HG03457 (cell line): Measurements from ENCODE around the gene B3GNT3.

Experiments
- ATAC-seq: cut with Tn5 transposase; IDR thresholded peaks from one replicate; pipeline ENCODE4 v1.9.1; 2021; ENCODE audit warnings: moderate number of reproducible peaks; ENCODE audit not compliant: unreplicated experiment

Gene B3GNT3

GRCh38 chr19:17794731-17795494, at the start of gene B3GNT3:
TSS of gene B3GNT3 (plus strand) at chr19:17795138. CDS start at chr19:17807808, 12,670 bp downstream.
- ATAC-seq, result no peak

DNA sequence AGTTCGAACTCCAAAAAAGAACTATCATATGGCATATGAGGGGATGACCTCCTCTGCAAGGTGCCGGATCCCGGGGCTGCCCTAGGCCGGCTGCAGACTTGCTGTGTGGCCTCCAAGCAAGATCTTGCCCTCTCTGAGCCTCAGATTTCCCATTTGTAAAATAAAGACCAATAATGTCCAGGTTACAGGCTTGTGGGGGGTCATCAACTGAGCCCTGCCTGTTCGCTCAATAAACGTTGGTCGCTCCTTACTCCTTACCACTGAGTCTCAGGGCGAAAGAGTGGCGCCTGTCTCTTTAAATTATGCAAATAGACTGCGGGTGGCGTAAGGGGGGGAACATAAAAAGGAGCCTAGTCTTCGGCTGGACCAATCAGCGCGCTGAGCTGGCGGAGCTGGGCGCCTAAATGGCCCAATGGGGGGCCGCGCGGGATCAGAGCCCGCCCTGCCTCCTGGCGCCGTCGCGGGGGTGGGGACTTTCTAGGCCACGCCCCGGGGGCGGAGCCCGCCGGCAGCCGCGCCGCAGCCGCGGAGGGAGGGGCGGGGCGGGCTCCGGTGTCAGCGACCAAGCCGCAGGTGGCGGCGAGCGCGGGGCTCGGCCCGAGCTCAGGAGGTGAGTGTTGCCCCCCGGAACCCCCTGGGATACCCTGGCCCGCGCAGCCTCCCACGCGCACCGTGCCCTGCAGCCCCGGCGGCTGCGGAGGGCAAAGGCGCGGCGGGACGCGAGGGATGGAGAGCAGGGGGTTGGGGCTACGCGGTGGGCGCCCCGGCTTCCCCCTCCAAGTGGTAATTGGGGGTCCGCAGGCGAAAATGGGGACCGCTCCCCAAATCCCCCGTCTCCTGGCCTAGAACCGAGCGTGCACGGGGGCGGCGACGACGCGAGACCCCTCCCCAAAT, 47.5 kb upstream of the B3GNT3 start:
- ATAC-seq, result peak; percentile 45

GRCh38 chr19:17748884-17749638, 45.9 kb upstream of the B3GNT3 start:
- no peak for ATAC-seq

- no peak for ATAC-seq
Measured at GRCh38 chr19:17749912-17750317, 45.0 kb upstream of the B3GNT3 start.

DNA sequence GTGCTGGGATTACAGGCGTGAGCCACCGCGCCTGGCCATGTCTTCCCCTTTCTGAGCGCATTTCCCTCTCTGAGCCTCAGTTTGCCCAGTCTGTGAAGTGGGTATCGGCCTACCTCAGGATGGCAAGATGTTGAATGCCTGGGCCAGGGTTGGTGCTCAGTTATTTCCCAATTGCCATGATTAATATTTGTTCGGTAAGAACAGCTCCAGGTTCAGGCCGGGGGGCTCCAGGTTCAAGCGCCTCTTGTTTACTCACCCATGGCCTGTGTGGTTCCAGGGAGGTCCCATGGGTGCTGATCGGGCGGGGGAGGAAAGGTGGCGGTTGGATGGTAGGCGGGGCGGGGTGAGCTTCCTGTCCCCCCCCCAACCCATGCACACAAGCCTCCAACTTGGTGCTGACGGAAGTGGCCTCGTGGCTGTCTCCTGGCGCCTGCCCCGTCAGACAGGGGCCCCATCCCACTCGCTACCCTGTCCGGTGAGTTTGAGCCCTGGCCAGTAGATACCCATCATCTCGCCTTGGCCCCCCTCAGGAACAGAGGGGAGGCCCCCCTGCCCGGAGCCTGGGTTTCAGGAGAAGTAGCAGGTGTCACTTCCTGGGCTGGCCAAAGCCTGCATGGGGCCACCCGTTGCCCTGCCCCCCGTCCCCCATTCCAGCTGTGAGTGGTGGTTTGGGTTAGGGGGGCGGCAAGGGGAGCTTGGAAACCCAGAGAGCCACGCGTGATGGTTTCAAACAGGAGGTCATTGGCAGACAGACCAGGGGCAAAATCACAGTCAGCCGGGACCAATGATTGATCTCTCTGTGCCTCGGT, 43.6 kb upstream of the B3GNT3 start, which contains the start of gene FCHO1:
Gene FCHO1 (plus strand): TSS at position 375 of the 809 bp plus-strand sequence. CDS start 3,688 bp downstream, outside the sequence.
- ATAC-seq, result no peak

GRCh38 chr19:17751912-17752273, 43.0 kb upstream of the B3GNT3 start:
- no peak for ATAC-seq

- no peak for ATAC-seq
Measured at GRCh38 chr19:17752865-17753639, 41.9 kb upstream of the B3GNT3 start.

DNA sequence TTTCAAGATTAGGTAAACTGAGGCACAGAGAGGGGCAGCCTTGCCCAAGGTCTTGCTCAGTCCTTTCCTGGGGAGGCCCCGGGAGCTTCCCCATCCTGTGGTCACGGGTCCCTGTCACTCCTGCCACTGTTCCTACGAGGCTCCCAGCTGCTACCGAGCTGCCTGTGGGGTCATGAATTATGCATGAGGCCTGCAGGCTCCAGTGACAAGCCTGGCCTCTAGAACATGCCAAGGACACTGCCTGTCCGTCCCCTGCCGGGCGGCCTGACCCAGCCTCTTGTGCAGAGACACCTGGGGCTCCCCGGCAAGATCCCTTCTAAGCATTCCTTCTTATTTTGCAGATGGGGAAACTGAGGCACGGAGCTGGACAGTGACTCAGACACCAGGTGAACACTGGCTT, 41.0 kb upstream of the B3GNT3 start:
- ATAC-seq, result no peak

- no peak for ATAC-seq
Measured at GRCh38 chr19:17754634-17755442, 40.1 kb upstream of the B3GNT3 start.

GRCh38 chr19:17755443-17755890, 39.5 kb upstream of the B3GNT3 start:
- ATAC-seq, result no peak

DNA sequence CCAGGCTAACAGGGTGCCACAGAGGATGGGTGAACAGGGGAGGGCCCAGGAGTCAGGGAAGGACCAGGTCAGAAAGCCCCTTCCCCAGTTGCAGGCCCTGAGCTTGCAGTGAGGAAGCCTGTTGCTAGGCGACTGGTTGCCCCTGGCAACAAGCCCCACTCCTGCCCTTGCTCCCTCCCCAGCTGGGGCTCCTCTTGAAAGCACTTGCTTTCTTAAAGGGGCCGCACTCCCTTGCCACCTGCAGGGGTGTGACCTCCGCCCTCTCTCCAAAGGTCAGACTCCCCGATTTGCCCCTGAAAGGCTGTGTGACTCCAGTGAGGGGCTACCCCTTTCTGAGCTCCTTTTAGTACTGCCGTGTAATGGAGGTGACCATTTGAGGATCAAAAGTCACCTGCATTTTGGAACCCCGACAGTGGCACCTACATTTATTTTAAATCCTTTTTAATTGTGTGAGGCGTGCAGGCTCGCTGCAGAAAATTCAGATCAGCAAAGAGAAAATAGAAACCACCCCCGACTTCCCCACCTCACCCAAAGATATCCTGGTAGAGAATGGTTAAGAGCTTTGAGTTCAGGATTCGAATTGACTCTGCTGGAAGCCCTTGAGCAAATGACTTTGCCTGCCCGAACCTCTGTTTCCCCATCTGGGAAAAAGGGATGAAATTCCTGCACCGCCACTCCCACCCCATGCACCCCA, 38.8 kb upstream of the B3GNT3 start:
- no peak for ATAC-seq

DNA sequence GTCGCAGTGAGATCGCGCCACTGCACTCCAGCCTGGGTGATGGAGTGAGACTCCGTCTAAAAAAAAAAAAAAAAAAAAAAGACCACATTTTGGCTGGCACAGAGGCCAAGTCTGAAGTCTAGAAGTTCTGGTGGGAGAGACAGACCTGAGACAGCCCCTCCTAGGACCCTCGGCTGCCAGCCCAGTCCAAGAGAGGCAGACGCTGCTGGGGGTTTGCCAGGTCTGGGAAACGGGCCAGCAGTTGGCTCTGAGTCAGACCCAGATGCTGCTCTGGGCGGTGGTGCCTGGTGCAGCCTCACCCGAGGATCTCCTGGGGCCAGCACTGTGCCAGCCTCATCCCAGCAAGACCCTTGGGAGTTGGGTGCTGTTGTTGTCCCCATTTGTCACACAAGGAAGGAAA, 37.8 kb upstream of the B3GNT3 start:
- ATAC-seq, result no peak

DNA sequence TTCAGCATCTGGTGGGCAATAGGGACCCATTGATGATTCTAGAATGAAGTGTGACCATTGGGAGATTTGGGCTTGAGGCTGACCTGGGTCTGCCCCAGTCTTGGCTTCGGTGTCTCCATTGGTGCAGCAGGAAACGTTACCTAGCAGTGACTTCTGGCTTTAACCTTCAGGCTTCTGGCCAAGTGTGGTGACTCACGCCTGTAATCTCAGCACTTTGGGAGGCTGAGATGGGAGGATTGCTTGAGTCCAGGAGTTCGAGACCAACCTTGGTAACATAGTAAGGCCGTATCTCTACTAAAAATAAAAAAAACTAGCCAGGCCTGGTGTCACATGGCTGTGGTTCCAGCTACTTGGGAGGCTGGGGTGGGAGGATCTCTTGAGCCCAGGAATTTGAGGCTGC, 36.4 kb upstream of the B3GNT3 start:
- no peak for ATAC-seq

DNA sequence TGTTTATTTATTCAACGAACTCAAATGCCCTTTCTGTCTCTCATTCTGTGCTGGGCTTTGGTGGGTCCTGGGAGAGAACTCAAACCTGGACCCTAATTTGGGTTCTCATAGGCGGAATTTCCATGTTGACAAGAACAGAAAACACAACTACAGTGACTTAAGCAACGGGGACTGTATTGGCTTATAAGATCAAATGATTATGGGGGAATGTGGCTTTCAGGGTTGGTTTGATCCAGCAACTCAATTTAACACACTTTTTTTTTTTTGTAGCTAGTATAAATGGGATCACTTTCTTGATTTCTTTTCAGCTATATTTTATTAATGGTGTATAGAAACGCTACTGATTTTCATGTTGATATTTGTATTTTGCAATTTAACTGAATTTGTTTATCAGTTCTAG, 33.8 kb upstream of the B3GNT3 start:
- ATAC-seq, result no peak

DNA sequence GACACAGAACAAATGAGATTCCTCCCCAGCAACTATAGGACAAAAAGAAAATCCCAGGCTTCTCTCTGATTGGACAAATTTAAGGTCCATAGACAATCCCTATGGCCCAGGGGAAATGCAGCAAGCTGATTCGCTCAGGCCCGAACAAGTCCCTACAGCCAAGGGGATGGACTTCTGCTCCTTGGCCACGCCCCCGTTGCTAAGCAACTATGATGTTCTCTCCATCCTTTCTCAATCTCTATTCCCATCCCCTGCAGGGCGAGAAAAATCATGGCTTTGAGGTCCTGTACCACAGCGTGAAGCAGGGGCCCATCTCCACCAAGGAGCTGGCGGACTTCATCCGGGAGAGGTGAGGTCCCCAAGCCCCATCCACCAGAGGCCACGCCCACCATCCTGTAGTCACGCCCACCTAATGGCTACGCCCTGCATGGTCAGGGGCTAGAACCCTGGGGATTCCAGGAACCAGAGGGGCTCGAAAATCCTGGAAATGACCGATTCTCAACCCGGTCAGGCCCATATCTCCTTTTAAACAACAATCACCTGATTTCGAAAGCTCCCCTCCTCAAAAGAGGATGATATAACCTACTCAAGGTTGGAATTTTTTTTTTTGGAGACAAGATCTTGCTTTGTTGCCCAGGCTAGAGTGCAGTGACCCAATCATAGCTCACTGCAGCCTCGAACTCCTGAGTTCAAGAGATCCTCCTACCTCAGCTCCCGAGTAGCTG, 32.3 kb upstream of the B3GNT3 start:
- ATAC-seq, result no peak

- no peak for ATAC-seq
Measured at GRCh38 chr19:17764348-17764747, 30.6 kb upstream of the B3GNT3 start.

- ATAC-seq, result no peak
Measured at GRCh38 chr19:17765069-17765618, 29.8 kb upstream of the B3GNT3 start.
